Heart left ventricle (tissue), 13 donors: ENCODE data around the gene EMILIN1.

Experiments used
- POLR2A ChIP-seq, 2 donors: fragments of 450-650 bp; IDR thresholded peaks; one replicate each; pipeline ENCODE4 v1.6.1; 2017; ENCODE audit warnings: antibody characterized with exemption in 2 of 2, mild to moderate bottlenecking in 2 of 2, moderate library complexity in 2 of 2
- TF ChIP-seq, protein P1 (sequence below), 12 donors: fragments of 200-600 bp; sonication (generic) in 4 of 12; IDR thresholded peaks; one replicate each; pipeline versions ENCODE4 v1.5.0 to v1.8.0; 2018 to 2022; ENCODE audit warnings: antibody characterized with exemption in 12 of 12, mild to moderate bottlenecking in 5 of 12
- donor health status: ischemic (EF 13 %, LVEDD 7.1; RV severe dilation, severe dysfunction).
- donor health status: DM: no; HTN: yes; CAD: no.
- donor health status: DM: no; HTN: no; CAD: no.
- donor health status: ischemic (EF 25% LVEDD 6.9; RV normal size, moderate dysfunction).
- donor health status: ischemic (EF 25% LVEDD 5.7; RV mildly dilated, moderate dysfunction).
- donor health status: ischemic (EF 35%, LVEDD 5.7; RV mildly dilated, moderate dysfunction).
- donor health status: nonischemic (EF 11% LVEDD 7.7; RV severe dilation, severe dysfunction).
- donor health status: DM: yes; HTN: yes; CAD: no.
- donor health status: PGD.
- donor health status: ischemic (EF 29% LVEDD 5.4; RV normal size, mild dysfunction).
- donor health status: nonischemic (EF 23%, LVEDD 6.1; RV moderate dilation, normal function).

DNA sequence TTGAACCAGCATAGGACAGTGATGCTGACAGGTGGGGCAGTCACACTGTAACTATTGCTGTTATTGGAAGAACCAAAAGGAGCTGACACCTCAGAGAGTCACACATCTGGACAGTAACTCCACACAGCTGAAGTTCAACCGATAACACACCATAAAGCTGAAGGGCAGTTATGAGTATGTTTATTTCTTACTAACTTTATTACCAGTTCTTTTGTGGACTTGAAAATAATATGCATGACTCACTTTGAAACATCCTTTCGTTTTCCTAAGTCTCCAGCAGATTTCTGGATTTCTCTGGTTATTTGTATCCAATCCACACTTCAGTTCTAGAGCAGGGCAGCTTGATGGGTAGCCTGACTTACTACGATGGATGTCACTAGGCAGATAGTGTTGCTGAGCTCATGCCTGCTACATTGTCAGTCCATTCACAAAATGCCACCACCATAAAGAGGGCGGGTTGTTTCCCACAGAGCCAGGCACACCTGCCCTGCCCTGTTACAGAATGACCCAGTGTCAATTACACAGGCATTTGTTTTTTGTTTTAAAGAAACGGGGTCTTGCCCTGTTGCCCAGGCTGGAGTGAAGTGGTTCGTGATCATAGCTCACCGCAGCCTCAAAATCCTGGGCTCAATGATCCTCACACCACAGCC lies 35.3 kb upstream of the EMILIN1 start:
- TF ChIP-seq, protein P1, sequence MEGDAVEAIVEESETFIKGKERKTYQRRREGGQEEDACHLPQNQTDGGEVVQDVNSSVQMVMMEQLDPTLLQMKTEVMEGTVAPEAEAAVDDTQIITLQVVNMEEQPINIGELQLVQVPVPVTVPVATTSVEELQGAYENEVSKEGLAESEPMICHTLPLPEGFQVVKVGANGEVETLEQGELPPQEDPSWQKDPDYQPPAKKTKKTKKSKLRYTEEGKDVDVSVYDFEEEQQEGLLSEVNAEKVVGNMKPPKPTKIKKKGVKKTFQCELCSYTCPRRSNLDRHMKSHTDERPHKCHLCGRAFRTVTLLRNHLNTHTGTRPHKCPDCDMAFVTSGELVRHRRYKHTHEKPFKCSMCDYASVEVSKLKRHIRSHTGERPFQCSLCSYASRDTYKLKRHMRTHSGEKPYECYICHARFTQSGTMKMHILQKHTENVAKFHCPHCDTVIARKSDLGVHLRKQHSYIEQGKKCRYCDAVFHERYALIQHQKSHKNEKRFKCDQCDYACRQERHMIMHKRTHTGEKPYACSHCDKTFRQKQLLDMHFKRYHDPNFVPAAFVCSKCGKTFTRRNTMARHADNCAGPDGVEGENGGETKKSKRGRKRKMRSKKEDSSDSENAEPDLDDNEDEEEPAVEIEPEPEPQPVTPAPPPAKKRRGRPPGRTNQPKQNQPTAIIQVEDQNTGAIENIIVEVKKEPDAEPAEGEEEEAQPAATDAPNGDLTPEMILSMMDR (IDR thresholded peaks at IDR 0.05), result no peak
- TF ChIP-seq POLR2A (IDR thresholded peaks at IDR 0.05), result no peak
